IMR-90 (cell line): ENCODE measurements around the gene PCCA. TPM values are rescaled to one million over a fixed set of nuclear protein-coding genes. Genes with fewer than 3 reads are reported as not detected.
A peak's percentile ranks its signal among the peaks of the same experiment; 100 is the strongest.

Source experiments
- ATAC-seq: fragments of 200-7000 bp; cut with Tn5 transposase; 2 replicates; pipeline ENCODE4 v1.9.1; 2020; ENCODE audit warnings: low read depth, mild to moderate bottlenecking, moderate library complexity
- BruUV-seq: library from RNA; stranded (reverse); fragments of 400-500 nt; replicated peaks from 2 replicates; lab custom pipeline; 2021; lab: Mats Ljungman, UMichigan
- CTCF ChIA-PET: fragments of 300-600 bp; formaldehyde crosslinking; extraction: SDS; loops from one replicate; lab custom pipeline; 2021; ENCODE audit warnings: antibody characterized with exemption; lab: Yijun Ruan, JAX
- POLR2A ChIA-PET: fragments of 300-600 bp; sonication (Branson Sonifier 250); formaldehyde crosslinking; loops from one replicate; lab custom pipeline; 2022; ENCODE audit warnings: antibody characterized with exemption; ENCODE audit not compliant: unreplicated experiment; lab: Charles Lee
- DNase-seq: peaks from one replicate; pipeline ENCODE4 v3.0.0; 2013
- H2AFZ ChIP-seq: replicated peaks from 2 replicates; pipeline ENCODE3; 2013; ENCODE audit warnings: low read length, mild to moderate bottlenecking; ENCODE audit not compliant: poor library complexity
- H2AK5ac ChIP-seq: 2 replicates; pipeline ENCODE4 v1.6.1; 2013; ENCODE audit warnings: low read depth, low read length, inconsistent platforms
- H2AK9ac ChIP-seq: replicated peaks from 2 replicates; pipeline ENCODE3; 2013; ENCODE audit warnings: mild to moderate bottlenecking, low read depth, low read length, moderate library complexity; ENCODE audit not compliant: poor library complexity
- H2BK120ac ChIP-seq: 2 replicates; pipeline ENCODE4 v1.6.1; 2013; ENCODE audit warnings: low read depth, low read length, inconsistent platforms
- H2BK15ac ChIP-seq: 3 replicates; pipeline ENCODE4 v1.6.1; 2013; ENCODE audit warnings: low read depth, low read length, inconsistent platforms
- H2BK20ac ChIP-seq: 2 replicates; pipeline ENCODE4 v1.6.1; 2013; ENCODE audit warnings: low read depth, mild to moderate bottlenecking, inconsistent platforms, low read length, moderate library complexity
- H2BK5ac ChIP-seq: 2 replicates; pipeline ENCODE4 v1.6.1; 2013; ENCODE audit warnings: mild to moderate bottlenecking, low read depth, low read length, inconsistent platforms; ENCODE audit not compliant: poor library complexity, severe bottlenecking
- H3K14ac ChIP-seq: replicated peaks from 2 replicates; pipeline ENCODE4 v1.6.1; 2013; ENCODE audit warnings: low read depth, low read length, inconsistent platforms
- H3K18ac ChIP-seq: 2 replicates; pipeline ENCODE4 v1.6.1; 2013; ENCODE audit warnings: low read depth, low read length, control low read depth
- H3K23ac ChIP-seq: 2 replicates; pipeline ENCODE4 v1.6.1; 2013; ENCODE audit warnings: low read depth, low read length, inconsistent platforms
- H3K27ac ChIP-seq: 2 replicates; pipeline ENCODE4 v1.5.1; 2013; ENCODE audit warnings: mild to moderate bottlenecking, control low read depth, low read length; ENCODE audit not compliant: insufficient read depth
- H3K27me3 ChIP-seq: 2 replicates; pipeline ENCODE4 v1.6.1; 2013; ENCODE audit warnings: low read length; ENCODE audit not compliant: control insufficient read depth, insufficient read depth
- H3K36me3 ChIP-seq: 2 replicates; pipeline ENCODE4 v1.6.1; 2013; ENCODE audit warnings: low read length, mixed read lengths; ENCODE audit not compliant: control insufficient read depth, insufficient read depth
- H3K4ac ChIP-seq: 2 replicates; pipeline ENCODE4 v1.6.1; 2013; ENCODE audit warnings: low read depth, low read length, inconsistent platforms
- H3K4me1 ChIP-seq: 2 replicates; pipeline ENCODE4 v1.6.1; 2013; ENCODE audit warnings: low read length, mixed read lengths; ENCODE audit not compliant: control insufficient read depth, insufficient read depth
- H3K4me2 ChIP-seq: 2 replicates; pipeline ENCODE4 v1.6.1; 2013; ENCODE audit warnings: low read depth, mild to moderate bottlenecking, control low read depth, low read length, moderate library complexity
- H3K4me3 ChIP-seq: 2 replicates; pipeline ENCODE4 v1.5.1; 2013; ENCODE audit warnings: low read depth, mild to moderate bottlenecking, control low read depth, low read length, moderate library complexity; ENCODE audit not compliant: insufficient read depth
- H3K56ac ChIP-seq: 2 replicates; pipeline ENCODE4 v1.6.1; 2013; ENCODE audit warnings: low read length, inconsistent platforms; ENCODE audit not compliant: insufficient read depth; ENCODE audit errors: extremely low read depth
- H3K79me1 ChIP-seq, 2 experiments: 2 replicates each; pipeline ENCODE4 v1.6.1; 2013; ENCODE audit warnings: low read length in 2 of 2, inconsistent platforms in 1 of 2, low read depth in 1 of 2
- H3K9ac ChIP-seq: 2 replicates; pipeline ENCODE4 v1.6.1; 2013; ENCODE audit warnings: low read depth, low read length, control low read depth
- H3K9me1 ChIP-seq: 2 replicates; pipeline ENCODE4 v1.6.1; 2013; ENCODE audit warnings: low read length, inconsistent platforms; ENCODE audit not compliant: insufficient read depth
- H3K9me3 ChIP-seq: 2 replicates; pipeline ENCODE4 v1.6.1; 2013; ENCODE audit warnings: low read length; ENCODE audit not compliant: control insufficient read depth, insufficient read depth
- H4K20me1 ChIP-seq: 2 replicates; pipeline ENCODE4 v1.6.1; 2013; ENCODE audit warnings: low read length, inconsistent platforms; ENCODE audit not compliant: insufficient read depth
- H4K5ac ChIP-seq: 2 replicates; pipeline ENCODE4 v1.6.1; 2013; ENCODE audit warnings: mild to moderate bottlenecking, low read depth, low read length, control low read depth
- H4K8ac ChIP-seq, 2 experiments: 2 replicates each; pipeline ENCODE4 v1.6.1; 2013; ENCODE audit warnings: low read depth in 2 of 2, low read length in 2 of 2, control low read depth in 1 of 2, inconsistent platforms in 1 of 2
- H4K91ac ChIP-seq: 2 replicates; pipeline ENCODE4 v1.6.1; 2013; ENCODE audit warnings: low read depth, low read length, inconsistent platforms; ENCODE audit not compliant: insufficient read depth
- CEBPB ChIP-seq: IDR thresholded peaks from 2 replicates; pipeline ENCODE4 v1.6.1; 2012; ENCODE audit warnings: low read depth, low read length, improper control_type of control experiment
- MAFK ChIP-seq: IDR thresholded peaks from 2 replicates; pipeline ENCODE4 v1.6.1; 2012; ENCODE audit warnings: low read depth, low read length, improper control_type of control experiment
- WGBS, 2 experiments: methylation state at CpG; one replicate each; pipeline versions ENCODE4 v1.1.5 to v1.1.7; 2013; ENCODE audit warnings: missing lambda C conversion rate in 2 of 2; ENCODE audit not compliant: insufficient read length in 1 of 2; ENCODE audit errors: extremely low coverage in 2 of 2; 5-methylcytosine and 5-hydroxymethylcytosine counted together
- dilution Hi-C: fragments of 300-500 bp; cut with HindIII; formaldehyde crosslinking; loops from one replicate; pipeline ENCODE4 v1.14.3; 2018; ENCODE audit warnings: low sequenced_read_pairs; ENCODE audit not compliant: unreplicated experiment
- in situ Hi-C: fragments of 300-500 bp; cut with MboI; formaldehyde crosslinking; loops from 3 replicates; pipeline ENCODE4 v1.14.3; 2019; ENCODE audit warnings: low sequenced_read_pairs, inconsistent platforms, mixed read lengths
- intact Hi-C: fragments of 100-400 bp; cut with micrococcal nuclease; formaldehyde crosslinking; loops from 2 replicates; pipeline ENCODE4 v1.10.0; 2022
- polyA plus RNA-seq, 3 experiments: library from polyadenylated mRNA; depleted of rRNA; stranded (reverse); fragments of >200 nt; gene quantifications; 2 replicates each; pipeline ENCODE4 v1.2.3, GENCODE V29; 2012; ENCODE audit warnings: low replicate concordance in 1 of 3
- total RNA-seq: library from RNA; depleted of rRNA; stranded (reverse); fragments of >200 nt; gene quantifications from 2 replicates; pipeline ENCODE4 v1.2.3, GENCODE V29; 2012

The PCCA gene
- total and polyA plus RNA-seq, 2 of the 4 experiments (the other 2 are of a cell fraction) = 7.6 to 24.0 TPM

GRCh38 chr13:100300708-100301107 is 211.8 kb downstream of the PCCA start:
- DNase-seq = no peak
- Histone ChIP-seq H2AFZ (no peak overlapping the region), H2AK9ac (no peak overlapping the region), H3K14ac (no peak overlapping the region), H2BK5ac (no peak overlapping the region), H4K91ac (no peak overlapping the region), H4K20me1 (no peaks in the 10 kb centered on the region), H3K79me1 (peaks cover 4% of the 10 kb centered on the region in 2 experiments; a peak in 2 of 4 replicates), H3K9me1 (no peaks in the 10 kb centered on the region; the same call in 1 of the 2 replicates), H3K4me3 (no peak overlapping the region), H4K5ac (no peak overlapping the region), H3K27ac (no peak overlapping the region), H3K36me3 (no peaks in the 10 kb centered on the region; the same call in 1 of the 2 replicates), H2AK5ac (no peak overlapping the region), H3K56ac (no peak overlapping the region), H3K27me3 (no peaks in the 10 kb centered on the region), H2BK120ac (no peak overlapping the region), H3K4ac (no peak overlapping the region), H3K23ac (no peak overlapping the region), H2BK20ac (no peak overlapping the region), H3K9me3 (no peaks in the 10 kb centered on the region), H2BK15ac (no peak overlapping the region), H3K4me2 (no peak overlapping the region), H3K4me1 (no peaks in the 10 kb centered on the region; the same call in 1 of the 2 replicates), H3K18ac (no peak overlapping the region), H4K8ac (no peak overlapping the region), H3K9ac (no peak overlapping the region)
- TF ChIP-seq MAFK (peak; percentile 15; the same call in 1 of the 2 replicates), CEBPB (no peak)
- 100% methylated on average over 2 of the region's 4 CpGs; no CpG with 5 or more reads in 1 of the 2 experiments for WGBS, 2 experiments
- intact Hi-C loops = no loop called here
- ChIA-PET CTCF (no interaction called here), POLR2A (no interaction called here)
- in situ Hi-C loops = no loop called here
- BruUV-seq = no TSS peak
- no peak for ATAC-seq
- dilution Hi-C loops = no loop called here
